DMS114 treated with DMSO at 0.1 percent for 48 hours (cell line): ENCODE results near the gene OGG1.

Source experiments
- DNase-seq: peaks from one replicate; lab custom pipeline; 2025; ENCODE audit not compliant: unreplicated experiment; lab: John Stamatoyannopoulos, UW

The OGG1 gene

GRCh38 chr3:9749645-9750555 is at the start of gene OGG1:
Gene OGG1 (plus strand): TSS chr3:9749952. CDS start chr3:9750287, 335 bp downstream.
- peak; percentile 96 for DNase-seq

GRCh38 chr3:9700536-9700935 is 49.2 kb upstream of the OGG1 start:
- no peak for DNase-seq

- no peak for DNase-seq
Measured at GRCh38 chr3:9701006-9701405, 48.7 kb upstream of the OGG1 start.

GRCh38 chr3:9701711-9702110 is 48.0 kb upstream of the OGG1 start:
- no peak for DNase-seq

GRCh38 chr3:9703240-9703639 is 46.5 kb upstream of the OGG1 start:
- DNase-seq = no peak

- no peak for DNase-seq
Measured at GRCh38 chr3:9703736-9704346, 45.9 kb upstream of the OGG1 start, which contains the start of gene CPNE9. Gene CPNE9 (plus strand): TSS chr3:9703833. CDS start chr3:9703997, 164 bp downstream.

- DNase-seq = no peak
Measured at GRCh38 chr3:9704347-9705322, 45.1 kb upstream of the OGG1 start.

GRCh38 chr3:9710174-9710739 is 39.5 kb upstream of the OGG1 start:
- no peak for DNase-seq

GRCh38 chr3:9712415-9712814 is 37.3 kb upstream of the OGG1 start:
- DNase-seq = no peak

GRCh38 chr3:9713142-9713541 is 36.6 kb upstream of the OGG1 start:
- DNase-seq = no peak

- DNase-seq = no peak
Measured at GRCh38 chr3:9715136-9715535, 34.6 kb upstream of the OGG1 start.

GRCh38 chr3:9715764-9716437 is 33.9 kb upstream of the OGG1 start:
- no peak for DNase-seq

- DNase-seq = no peak
Measured at GRCh38 chr3:9716801-9717555, 32.8 kb upstream of the OGG1 start.

GRCh38 chr3:9717563-9717962 is 32.2 kb upstream of the OGG1 start:
- DNase-seq = no peak

- no peak for DNase-seq
Measured at GRCh38 chr3:9718118-9718517, 31.6 kb upstream of the OGG1 start.

GRCh38 chr3:9721015-9721699 is 28.6 kb upstream of the OGG1 start:
- no peak for DNase-seq

GRCh38 chr3:9721700-9722060 is 28.1 kb upstream of the OGG1 start:
- no peak for DNase-seq

- DNase-seq = no peak
Measured at GRCh38 chr3:9725775-9726515, 23.8 kb upstream of the OGG1 start.
